Dermis blood vessel endothelial cell (primary cell): Measurements from ENCODE around the gene MAGEE2. TPM values are rescaled to one million over a fixed set of nuclear protein-coding genes. Genes with fewer than 3 reads are reported as not detected.
"Not testable (repeated sequence)": the region's sequence is repeated elsewhere in the genome, so short reads cannot be mapped to it uniquely, and the experiment has no call there.

Experiments
- DNase-seq: peaks from one replicate; pipeline ENCODE4 v3.0.0; 2010
- total RNA-seq: library from RNA; depleted of rRNA; stranded (reverse); fragments of >200 nt; gene quantifications from 2 replicates; pipeline ENCODE4 v1.2.3, GENCODE V29; 2014

MAGEE2 gene, protein sequence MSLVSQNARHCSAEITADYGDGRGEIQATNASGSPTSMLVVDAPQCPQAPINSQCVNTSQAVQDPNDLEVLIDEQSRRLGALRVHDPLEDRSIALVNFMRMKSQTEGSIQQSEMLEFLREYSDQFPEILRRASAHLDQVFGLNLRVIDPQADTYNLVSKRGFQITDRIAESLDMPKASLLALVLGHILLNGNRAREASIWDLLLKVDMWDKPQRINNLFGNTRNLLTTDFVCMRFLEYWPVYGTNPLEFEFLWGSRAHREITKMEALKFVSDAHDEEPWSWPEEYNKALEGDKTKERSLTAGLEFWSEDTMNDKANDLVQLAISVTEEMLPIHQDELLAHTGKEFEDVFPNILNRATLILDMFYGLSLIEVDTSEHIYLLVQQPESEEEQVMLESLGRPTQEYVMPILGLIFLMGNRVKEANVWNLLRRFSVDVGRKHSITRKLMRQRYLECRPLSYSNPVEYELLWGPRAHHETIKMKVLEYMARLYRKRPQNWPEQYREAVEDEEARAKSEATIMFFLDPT
- total RNA-seq: not detected in 2 replicates

DNA sequence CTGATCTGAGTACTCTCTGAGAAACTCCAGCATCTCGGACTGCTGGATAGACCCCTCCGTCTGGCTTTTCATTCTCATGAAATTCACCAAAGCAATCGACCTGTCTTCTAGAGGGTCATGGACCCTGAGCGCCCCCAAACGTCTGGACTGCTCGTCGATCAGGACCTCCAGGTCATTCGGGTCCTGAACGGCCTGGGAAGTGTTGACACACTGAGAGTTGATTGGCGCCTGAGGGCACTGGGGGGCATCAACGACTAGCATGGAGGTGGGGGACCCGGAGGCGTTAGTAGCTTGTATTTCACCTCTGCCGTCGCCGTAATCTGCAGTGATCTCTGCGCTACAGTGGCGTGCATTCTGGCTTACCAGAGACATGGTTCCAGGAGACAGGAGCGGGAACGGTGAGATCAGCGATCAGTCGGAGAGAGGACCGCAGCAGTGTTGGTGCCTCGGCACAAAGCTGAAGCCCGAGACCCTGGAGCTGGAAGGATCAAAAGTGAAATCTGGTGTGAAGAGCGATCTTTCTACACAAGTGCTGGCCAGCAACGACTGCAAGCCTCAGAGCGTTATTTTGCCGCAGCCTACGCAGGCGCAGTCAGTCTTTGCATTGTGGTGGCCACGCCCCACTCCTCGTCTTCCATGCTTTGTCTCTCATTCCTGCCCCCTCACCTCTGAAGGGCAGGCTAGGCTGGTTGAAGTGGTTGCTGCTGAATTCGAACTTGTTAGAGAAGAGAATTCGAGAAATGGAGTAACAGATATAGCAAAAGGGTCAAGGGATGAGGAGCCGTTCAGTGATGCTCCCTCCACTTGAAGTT is at the start of gene MAGEE2:
MAGEE2 (minus strand) TSS at position 575 of the 812 bp plus-strand sequence; CDS start at position 372, 203 bp downstream.
- DNase-seq: no peak

DNA sequence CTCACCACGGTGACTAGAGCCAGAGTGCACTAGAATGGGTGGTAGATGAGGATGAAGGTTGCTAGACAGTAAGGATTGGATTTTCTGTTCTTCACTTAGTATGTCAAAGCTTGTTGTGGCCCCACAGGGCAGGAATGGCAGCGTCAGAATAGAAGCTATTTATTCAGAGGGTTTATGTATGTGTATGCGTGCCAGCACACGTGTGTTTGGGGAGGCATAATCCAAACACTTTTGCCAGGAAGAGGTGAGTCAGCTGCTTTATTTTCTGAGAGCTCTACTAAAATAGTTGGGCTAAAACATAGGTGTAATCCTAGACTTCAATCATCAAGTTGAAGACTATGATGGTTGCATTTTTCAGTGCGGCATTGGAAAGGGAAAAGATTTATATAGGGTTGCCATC is 1.2 kb upstream of the MAGEE2 start:
- DNase-seq: no peak

DNA sequence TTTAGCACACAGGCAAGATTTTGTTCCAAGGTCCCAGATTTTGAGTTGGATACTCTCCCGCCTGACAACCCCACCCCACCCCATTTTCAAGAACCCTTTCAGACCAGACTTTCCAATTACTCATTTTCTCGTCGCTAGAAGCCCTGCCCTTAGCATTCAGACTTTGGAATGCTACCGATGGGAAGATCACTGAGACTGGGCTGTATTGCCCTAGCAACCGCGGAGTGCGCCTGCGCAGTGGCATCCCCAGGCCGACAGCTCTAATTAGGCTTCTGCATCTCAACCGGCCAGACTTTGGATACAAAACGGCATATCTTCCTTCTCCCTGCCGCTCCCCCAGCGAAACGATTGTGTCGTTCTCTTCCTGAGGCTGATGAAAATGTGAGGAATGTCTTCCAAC is 3.4 kb downstream of the MAGEE2 start:
- no peak for DNase-seq

GRCh38 chrX:75768063-75768462 is 17.0 kb downstream of the MAGEE2 start:
- DNase-seq: not testable (repeated sequence)

DNA sequence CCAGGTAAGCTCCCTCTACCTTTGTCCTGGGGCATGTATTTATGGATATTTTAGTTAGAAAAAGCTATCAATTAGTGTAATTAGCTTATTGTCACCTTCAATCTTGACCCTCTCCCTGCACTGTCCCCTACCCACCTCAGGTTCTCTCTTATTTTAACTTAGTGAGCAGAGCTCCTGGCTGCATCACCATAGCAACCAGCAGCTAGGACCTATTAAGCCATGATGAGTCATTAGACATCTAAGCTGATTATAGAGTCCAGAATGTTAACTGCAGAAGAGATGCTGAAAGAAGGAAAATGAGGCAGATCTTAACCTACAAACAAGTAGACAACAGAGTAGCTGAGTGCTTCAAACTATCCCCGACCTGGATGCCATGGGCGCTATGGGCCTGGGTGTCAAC is 36.6 kb downstream of the MAGEE2 start:
- DNase-seq: no peak

DNA sequence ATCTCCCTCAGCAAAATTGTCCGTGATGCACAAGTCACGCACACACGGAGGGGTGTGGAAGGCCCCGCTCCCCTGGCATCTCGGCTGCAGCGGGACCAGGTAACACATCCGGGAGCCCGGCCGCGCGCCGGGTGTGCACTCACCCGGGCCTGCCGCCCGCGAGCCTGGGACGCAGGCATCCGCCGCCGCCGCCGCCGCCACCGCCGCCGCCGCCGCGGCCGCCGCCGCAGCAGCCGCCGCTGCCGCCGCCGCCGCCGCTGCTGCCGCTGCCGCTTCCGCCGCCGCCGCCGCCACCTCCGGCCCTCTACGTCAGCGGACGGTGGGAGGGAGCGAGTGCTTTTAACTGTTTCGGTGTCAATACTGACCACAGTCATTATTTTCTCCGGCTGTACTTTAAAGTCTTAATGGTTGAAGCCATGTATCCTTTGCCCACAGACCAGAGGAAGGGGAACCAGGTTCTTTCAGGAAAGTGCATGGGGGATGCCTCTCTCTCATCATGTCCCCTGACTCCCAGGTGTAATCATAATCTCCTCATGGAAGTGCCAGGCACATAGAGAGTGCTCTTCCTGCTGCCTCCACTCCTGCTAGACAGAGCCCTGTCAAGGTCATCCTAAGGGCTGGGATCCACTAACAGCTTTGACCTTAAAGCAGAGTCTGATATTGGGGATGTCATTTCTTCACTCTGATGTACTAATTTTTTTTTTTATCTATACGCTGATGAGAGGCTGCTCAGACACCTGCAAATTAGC is 38.0 kb downstream of the MAGEE2 start:
- DNase-seq: peak; percentile 28
